Stimulated activated CD8-positive, alpha-beta memory T cell treated with anti-CD3 and anti-CD28 coated beads, Interleukin-15, amount 100 ng/mL, for 4 hours (primary cell): Measurements from ENCODE around the gene IFNA13.
"Not testable (repeated sequence)": the region's sequence is repeated elsewhere in the genome, so short reads cannot be mapped to it uniquely, and the experiment has no call there.

ENCODE experiments used
- DNase-seq, 2 donors: peaks; one replicate each; pipeline ENCODE4 v3.0.0-alpha.2; 2020; ENCODE audit warnings: low read depth in 2 of 2

The IFNA13 gene

GRCh38 chr9:21367957-21368356, at the start of gene IFNA13:
Gene IFNA13, minus strand, starts transcription at chr9:21368057. Its CDS starts 47 bp downstream, at chr9:21368010.
- DNase-seq: no peak

GRCh38 chr9:21415493-21416267, 47.8 kb upstream of the IFNA13 start:
- DNase-seq: no peak

- no peak for DNase-seq
Measured at GRCh38 chr9:21414220-21414940, 46.5 kb upstream of the IFNA13 start.

- DNase-seq: no peak
Measured at GRCh38 chr9:21413624-21414023, 45.8 kb upstream of the IFNA13 start.

GRCh38 chr9:21413151-21413550, 45.3 kb upstream of the IFNA13 start:
- no peak for DNase-seq

- no peak for DNase-seq
Measured at GRCh38 chr9:21412107-21412506, 44.2 kb upstream of the IFNA13 start.

GRCh38 chr9:21408817-21409216, 41.0 kb upstream of the IFNA13 start, which contains the start of gene IFNA8:
Gene IFNA8, plus strand, starts transcription at chr9:21409117. Its CDS starts 60 bp downstream, at chr9:21409177.
- DNase-seq: no peak

- no peak for DNase-seq
Measured at GRCh38 chr9:21404146-21404545, 36.3 kb upstream of the IFNA13 start.

- no peak for DNase-seq
Measured at GRCh38 chr9:21402386-21403251, 34.8 kb upstream of the IFNA13 start.

- no peak for DNase-seq
Measured at GRCh38 chr9:21399956-21400355, 32.1 kb upstream of the IFNA13 start.

GRCh38 chr9:21398955-21399489, 31.2 kb upstream of the IFNA13 start:
- no peak for DNase-seq

- DNase-seq: peak in 1 of 2 donors; percentile 8
Measured at GRCh38 chr9:21395778-21396717, 28.2 kb upstream of the IFNA13 start.

GRCh38 chr9:21392270-21392669, 24.4 kb upstream of the IFNA13 start:
- no peak for DNase-seq

GRCh38 chr9:21385131-21385670, 17.3 kb upstream of the IFNA13 start, which contains the start of gene IFNA2:
Gene IFNA2, minus strand, starts transcription at chr9:21385398. Its CDS starts 69 bp downstream, at chr9:21385329.
- DNase-seq: no peak

GRCh38 chr9:21383627-21384026, 15.8 kb upstream of the IFNA13 start:
- no peak for DNase-seq

- no peak for DNase-seq
Measured at GRCh38 chr9:21381448-21382339, 13.8 kb upstream of the IFNA13 start.

- not testable (repeated sequence) for DNase-seq
Measured at GRCh38 chr9:21371467-21371866, 3.6 kb upstream of the IFNA13 start.

- not testable (repeated sequence) for DNase-seq
Measured at GRCh38 chr9:21367169-21367568, 688 bp downstream of the IFNA13 start.

GRCh38 chr9:21362287-21362686, 5.6 kb downstream of the IFNA13 start:
- DNase-seq: no peak
